ENCODE data around the gene TCERG1L. TPM values are rescaled to one million over a fixed set of nuclear protein-coding genes. Genes with fewer than 3 reads are reported as not detected.

The TCERG1L gene
- polyA plus RNA-seq, 1 of the 3 experiments (the other 2 are of a cell fraction) = not detected

DNA sequence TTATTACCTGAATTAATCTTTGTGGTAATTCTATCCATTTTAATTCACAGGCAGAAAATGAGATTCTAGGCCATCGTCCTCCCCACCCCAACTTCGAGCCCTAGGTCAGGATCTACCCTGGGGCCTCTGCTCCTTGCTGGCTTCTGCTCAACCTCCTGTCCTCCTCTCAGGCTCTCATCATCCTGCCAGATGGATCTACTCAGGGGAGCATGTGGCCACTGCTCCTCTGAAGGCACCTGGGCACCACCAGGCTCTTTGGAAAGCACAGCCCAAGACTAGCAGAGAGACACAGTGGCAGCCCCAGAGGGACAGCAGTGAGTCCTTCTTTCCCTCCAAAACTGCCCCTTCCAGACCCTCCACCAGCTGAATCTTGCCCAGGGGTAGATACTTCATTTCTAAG lies 248.2 kb downstream of the TCERG1L start:
- ChIA-PET CTCF (no interaction called here), POLR2A (no interaction called here)
- Histone ChIP-seq H3K4me3 (ENCODE audit: low read depth in 2 of 2, low read length in 1 of 2) (no peak overlapping the region), H3K9me3 (no peaks in the 10 kb centered on the region), H3K79me2 (ENCODE audit: insufficient read depth) (no peaks in the 10 kb centered on the region), H3F3A (replicated peaks; ENCODE audit: insufficient read depth) (no peaks in the 10 kb centered on the region), H3K4me2 (no peak overlapping the region), H3K9me2 (no peaks in the 10 kb centered on the region), H3K4me1 (ENCODE audit: control insufficient read depth in 1 of 2, insufficient read depth in 2 of 2, low read depth in 1 of 2, low read length in 1 of 2) (no peaks in the 10 kb centered on the region), H3K27me3 (ENCODE audit: insufficient read depth) (no peaks in the 10 kb centered on the region), H3K36me3 (replicated peaks in 1 of 2; ENCODE audit: control insufficient read depth in 1 of 2, insufficient read depth in 2 of 2, low read length in 1 of 2) (no peaks in the 10 kb centered on the region), H4K20me1 (ENCODE audit: insufficient read depth) (no peaks in the 10 kb centered on the region), H2AFZ (ENCODE audit: low read depth) (no peak overlapping the region), H3K27ac (ENCODE audit: low read depth in 2 of 2, low read length in 1 of 2) (no peak overlapping the region), H3K9ac (no peak overlapping the region)
- DNase-seq = no peak
- TF ChIP-seq JUND (IDR thresholded peaks at IDR 0.05) (no peak), CHD2 (IDR thresholded peaks at IDR 0.05; ENCODE audit: low read length, partially characterized antibody) (no peak), FOXJ3 (CRISPR knock-in tag; IDR thresholded peaks at IDR 0.05) (no peak), SIN3A (IDR thresholded peaks at IDR 0.05; ENCODE audit: borderline replicate concordance, low read depth, low read length) (no peak), FOSL2 (IDR thresholded peaks at IDR 0.05; ENCODE audit: borderline replicate concordance, low read depth) (no peak), NRF1 (IDR thresholded peaks at IDR 0.05; ENCODE audit: low read depth, low read length) (no peak), GABPA (IDR thresholded peaks at IDR 0.05; ENCODE audit: low read depth) (no peak)
- TF ChIP-seq, protein P1, sequence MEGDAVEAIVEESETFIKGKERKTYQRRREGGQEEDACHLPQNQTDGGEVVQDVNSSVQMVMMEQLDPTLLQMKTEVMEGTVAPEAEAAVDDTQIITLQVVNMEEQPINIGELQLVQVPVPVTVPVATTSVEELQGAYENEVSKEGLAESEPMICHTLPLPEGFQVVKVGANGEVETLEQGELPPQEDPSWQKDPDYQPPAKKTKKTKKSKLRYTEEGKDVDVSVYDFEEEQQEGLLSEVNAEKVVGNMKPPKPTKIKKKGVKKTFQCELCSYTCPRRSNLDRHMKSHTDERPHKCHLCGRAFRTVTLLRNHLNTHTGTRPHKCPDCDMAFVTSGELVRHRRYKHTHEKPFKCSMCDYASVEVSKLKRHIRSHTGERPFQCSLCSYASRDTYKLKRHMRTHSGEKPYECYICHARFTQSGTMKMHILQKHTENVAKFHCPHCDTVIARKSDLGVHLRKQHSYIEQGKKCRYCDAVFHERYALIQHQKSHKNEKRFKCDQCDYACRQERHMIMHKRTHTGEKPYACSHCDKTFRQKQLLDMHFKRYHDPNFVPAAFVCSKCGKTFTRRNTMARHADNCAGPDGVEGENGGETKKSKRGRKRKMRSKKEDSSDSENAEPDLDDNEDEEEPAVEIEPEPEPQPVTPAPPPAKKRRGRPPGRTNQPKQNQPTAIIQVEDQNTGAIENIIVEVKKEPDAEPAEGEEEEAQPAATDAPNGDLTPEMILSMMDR (IDR thresholded peaks at IDR 0.05) = no peak
- TF ChIP-seq, protein P2, sequence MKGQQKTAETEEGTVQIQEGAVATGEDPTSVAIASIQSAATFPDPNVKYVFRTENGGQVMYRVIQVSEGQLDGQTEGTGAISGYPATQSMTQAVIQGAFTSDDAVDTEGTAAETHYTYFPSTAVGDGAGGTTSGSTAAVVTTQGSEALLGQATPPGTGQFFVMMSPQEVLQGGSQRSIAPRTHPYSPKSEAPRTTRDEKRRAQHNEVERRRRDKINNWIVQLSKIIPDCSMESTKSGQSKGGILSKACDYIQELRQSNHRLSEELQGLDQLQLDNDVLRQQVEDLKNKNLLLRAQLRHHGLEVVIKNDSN (IDR thresholded peaks at IDR 0.05; ENCODE audit: borderline replicate concordance, low read depth) = no peak
- TF ChIP-seq, protein P3, sequence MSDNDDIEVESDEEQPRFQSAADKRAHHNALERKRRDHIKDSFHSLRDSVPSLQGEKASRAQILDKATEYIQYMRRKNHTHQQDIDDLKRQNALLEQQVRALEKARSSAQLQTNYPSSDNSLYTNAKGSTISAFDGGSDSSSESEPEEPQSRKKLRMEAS (IDR thresholded peaks at IDR 0.05; ENCODE audit: low read depth) = no peak
- 6% methylated on average over 2 of the region's 2 CpGs for WGBS (ENCODE audit: low lambda C conversion rate)

DNA sequence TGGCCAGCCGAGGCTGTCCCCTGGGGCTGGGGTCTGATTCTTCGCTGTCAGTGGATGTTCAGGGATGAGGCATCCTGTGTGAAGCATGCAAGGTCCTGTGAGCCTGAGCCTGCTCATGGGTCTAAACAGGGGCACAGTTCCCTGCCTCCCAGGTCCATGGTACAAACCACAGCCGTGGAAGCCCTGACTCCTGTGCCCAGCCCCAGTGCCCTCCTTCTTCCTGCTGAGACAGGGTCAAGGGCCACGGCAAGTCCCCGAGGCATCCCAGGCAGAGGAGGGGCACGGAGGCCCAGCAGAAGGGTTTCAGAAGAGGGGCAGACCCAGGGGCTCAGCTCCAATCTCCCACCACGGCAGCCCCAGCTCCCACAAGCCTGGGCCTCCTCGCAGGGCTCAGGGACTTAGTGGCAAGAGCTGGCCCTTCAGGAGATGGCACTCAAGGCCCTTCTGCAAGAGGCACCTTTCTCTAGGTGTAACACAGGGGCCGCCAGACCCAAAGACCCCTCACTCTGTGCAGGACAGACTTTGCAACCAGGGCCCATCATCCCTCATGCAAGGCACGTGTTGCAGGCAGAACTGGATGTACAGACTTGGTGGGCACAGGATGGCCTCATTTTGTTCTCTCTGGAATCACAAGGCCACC lies 248.8 kb downstream of the TCERG1L start:
- no peaks in the 10 kb centered on the region for H3K4me1 ChIP-seq (ENCODE audit: control insufficient read depth in 1 of 2, insufficient read depth in 2 of 2, low read depth in 1 of 2, low read length in 1 of 2)
- TF ChIP-seq SMC3 (IDR thresholded peaks at IDR 0.05; ENCODE audit: low read depth, low read length) = no peak
- H3K27me3 ChIP-seq (ENCODE audit: insufficient read depth) = no peaks in the 10 kb centered on the region
- no peaks in the 10 kb centered on the region for H3K9me2 ChIP-seq
- H2AFZ ChIP-seq (ENCODE audit: low read depth) = no peak overlapping the region
- H3K4me2 ChIP-seq = no peak overlapping the region
- H3K36me3 ChIP-seq (replicated peaks in 1 of 2; ENCODE audit: control insufficient read depth in 1 of 2, insufficient read depth in 2 of 2, low read length in 1 of 2) = no peaks in the 10 kb centered on the region
- no peaks in the 10 kb centered on the region for H3K79me2 ChIP-seq (ENCODE audit: insufficient read depth)
- no peak overlapping the region for H3K4me3 ChIP-seq (ENCODE audit: low read depth in 2 of 2, low read length in 1 of 2)
- no peaks in the 10 kb centered on the region for H4K20me1 ChIP-seq (ENCODE audit: insufficient read depth)
- no peak overlapping the region for H3K27ac ChIP-seq (ENCODE audit: low read depth in 2 of 2, low read length in 1 of 2)
- H3K9me3 ChIP-seq = no peaks in the 10 kb centered on the region
- ChIA-PET CTCF (no interaction called here), POLR2A (no interaction called here)
- no peak overlapping the region for H3K9ac ChIP-seq
- no peak for DNase-seq
- 8% methylated on average over 4 of the region's 10 CpGs for WGBS (ENCODE audit: low lambda C conversion rate)
- H3F3A ChIP-seq (replicated peaks; ENCODE audit: insufficient read depth) = no peaks in the 10 kb centered on the region
